GM21717 (cell line): ENCODE data around the gene DLST.

ENCODE experiments used
- ATAC-seq: cut with Tn5 transposase; IDR thresholded peaks from one replicate; pipeline ENCODE4 v1.9.1; 2021; ENCODE audit warnings: mild to moderate bottlenecking, moderate library complexity; ENCODE audit not compliant: unreplicated experiment

Gene DLST

DNA sequence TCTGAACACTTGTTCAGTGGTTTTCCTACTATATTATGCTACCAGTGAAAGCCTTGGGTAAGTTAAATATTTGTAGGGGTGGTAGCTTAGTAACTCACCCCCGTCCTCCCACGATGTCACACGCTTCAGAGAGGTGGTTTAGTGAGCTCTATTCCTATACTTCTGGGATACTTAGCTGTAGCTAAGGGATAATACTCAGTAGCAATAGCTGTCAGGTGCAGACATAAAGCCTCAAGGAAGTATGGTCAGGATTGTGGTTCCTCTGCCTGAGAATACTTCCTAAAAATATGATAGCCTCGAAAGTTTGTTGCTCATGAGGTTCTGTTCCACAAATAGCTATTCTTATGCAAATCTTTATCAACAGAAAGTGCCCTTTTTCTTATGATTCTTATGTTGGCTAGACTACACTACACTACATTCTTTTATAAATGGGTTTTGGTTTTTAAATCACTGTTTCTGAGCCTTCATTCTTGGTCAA lies 11.9 kb downstream of the DLST start:
- ATAC-seq, result no peak

DNA sequence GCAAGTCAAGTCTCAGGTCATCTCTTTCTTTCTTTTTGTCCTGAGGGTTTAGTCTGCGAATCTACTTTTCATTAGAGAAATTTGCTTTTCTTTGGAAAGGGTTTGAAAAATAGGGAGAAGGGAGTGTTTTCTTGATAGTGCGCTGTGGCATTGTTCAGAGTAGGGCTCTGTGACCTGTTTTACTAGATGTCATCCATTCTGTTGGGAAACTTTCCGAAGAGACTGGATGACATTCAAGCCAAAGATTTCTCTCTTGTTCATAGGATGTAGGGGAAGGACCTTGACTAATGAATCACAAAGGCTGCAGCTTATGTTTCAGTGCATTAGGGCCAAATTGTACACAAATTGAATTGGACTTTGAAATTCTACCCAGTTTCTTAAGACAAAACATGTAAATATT lies 14.7 kb downstream of the DLST start:
- no peak for ATAC-seq

DNA sequence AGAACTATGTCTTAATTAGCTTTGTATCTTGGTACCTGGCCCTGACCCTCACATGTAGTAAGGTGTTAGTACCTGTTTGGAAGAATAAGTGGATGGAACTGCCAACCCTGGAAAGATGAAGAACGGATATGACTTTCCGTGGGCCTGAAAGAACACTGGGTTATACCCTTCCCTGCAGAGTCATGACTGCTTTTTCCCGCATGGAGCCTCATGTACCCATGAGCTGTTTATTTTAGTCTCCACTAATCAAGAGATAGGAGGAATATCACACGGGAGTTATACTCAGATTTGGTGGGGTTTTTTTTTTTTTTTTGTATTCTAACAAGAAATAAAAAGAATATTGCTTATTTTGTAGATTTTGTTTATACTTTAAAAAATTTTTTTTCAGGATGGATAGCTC lies 15.9 kb downstream of the DLST start:
- ATAC-seq, result no peak

DNA sequence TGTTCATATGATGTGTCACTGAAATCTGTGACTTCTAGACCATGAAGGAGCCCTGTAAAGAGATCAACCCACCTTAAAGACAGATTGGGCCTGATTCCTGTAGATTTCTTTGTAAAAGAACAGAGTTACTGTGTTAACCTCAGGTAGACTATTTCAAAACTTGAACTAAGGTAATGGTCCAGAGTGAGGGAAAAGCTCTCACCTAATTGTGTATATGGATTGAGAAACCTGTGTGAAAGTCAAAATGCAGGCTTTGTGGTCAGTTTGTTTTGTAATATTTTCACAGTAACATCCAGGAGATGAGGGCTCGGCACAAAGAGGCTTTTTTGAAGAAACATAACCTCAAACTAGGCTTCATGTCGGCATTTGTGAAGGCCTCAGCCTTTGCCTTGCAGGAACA lies 16.4 kb downstream of the DLST start:
- ATAC-seq, result no peak

DNA sequence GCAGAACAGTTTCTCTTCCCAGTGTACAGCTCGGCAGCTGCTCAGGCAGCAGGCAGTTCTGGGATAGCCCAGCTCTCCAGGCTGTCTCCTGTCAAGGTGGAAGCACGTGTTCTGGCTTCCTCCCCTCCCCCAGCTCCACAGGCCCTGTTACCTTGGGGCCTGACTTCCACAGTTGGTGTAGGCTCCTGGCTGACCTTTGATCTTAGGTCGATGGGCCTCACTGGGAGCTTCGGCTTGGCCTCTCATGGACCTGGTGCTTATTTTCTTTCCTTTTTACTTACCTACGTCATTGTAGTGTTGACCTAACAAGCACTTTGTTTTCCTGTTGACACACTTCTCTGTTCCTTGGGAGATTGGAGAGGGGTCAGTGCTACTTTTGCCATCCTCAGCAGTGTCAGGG lies 17.0 kb downstream of the DLST start:
- no peak for ATAC-seq

DNA sequence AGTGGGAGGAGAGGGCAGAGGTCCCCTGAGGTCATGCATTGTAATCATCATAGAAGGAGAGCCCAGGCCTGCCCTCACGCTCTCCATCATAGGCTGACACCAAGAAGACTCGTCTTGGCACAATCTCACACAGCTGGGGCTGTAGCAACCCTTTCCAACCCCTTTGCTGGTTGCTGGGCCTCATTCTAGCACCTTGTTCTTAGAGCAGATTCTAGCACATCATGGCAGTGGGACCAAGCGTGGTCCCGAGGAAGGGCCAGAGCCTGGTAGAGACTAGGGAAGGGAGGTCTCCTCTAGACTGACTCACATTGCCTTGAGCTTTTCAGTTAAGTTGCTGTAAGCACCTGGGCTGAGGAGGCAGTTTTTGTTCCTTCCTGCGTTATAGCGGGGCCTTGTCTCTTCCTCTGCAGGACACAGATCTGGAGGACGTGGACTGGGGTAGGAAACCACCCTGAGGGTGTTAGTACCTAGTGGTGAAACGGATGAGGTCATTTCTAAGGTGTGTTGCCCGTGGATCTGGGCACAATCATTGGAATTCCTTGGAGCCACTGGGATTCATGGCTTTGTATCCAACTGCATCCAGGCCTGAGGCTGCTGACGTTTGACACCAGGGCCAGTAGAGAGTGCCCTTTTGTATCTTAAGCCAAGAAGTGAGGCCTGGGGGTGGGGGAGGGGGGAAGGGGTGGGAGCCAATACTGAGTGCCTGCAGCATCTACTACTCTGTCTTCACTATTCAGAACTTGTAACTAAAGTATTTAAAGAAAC lies 21.4 kb downstream of the DLST start:
- no peak for ATAC-seq

DNA sequence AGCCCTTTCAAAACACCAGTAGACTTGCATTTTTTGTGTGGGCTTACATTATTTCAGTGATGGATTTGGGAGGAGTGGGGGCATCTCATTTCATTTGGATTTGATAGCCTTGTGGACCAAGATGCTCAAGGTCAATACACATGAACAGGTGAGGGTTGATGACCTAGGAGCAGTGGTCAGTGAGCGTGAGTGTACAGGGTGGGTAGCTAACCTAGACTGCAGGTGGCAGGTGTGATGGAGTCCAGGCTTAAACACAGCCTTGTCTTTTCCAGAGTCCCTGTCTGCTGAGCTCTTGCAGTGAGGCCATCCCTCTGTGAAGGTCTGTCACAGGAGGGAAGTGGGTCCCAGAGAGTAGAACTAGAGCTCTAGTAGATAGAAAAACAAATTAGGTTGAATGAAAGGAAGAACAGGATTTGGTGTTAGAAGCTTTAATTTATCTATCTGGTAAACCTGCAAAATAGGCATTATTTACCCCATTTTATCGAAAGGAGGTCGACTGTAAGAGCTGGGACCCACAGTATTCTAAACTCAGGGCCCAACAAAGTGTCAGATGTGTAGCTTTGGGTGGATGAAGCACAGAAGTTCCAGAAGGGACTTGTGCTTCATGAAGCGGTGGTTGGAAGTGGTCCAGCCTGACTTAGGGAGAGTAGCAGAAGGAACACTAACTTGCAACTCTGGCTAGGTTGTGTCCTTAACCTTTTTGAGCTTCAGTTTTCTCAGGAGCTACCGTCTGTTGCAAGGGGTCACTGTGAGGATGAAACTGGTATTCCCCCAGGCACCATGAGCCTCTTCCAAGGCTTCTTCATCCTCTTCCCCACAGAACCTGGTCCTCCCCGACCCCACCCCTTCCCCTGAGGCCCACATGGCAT lies 23.2 kb downstream of the DLST start:
- ATAC-seq, result no peak

DNA sequence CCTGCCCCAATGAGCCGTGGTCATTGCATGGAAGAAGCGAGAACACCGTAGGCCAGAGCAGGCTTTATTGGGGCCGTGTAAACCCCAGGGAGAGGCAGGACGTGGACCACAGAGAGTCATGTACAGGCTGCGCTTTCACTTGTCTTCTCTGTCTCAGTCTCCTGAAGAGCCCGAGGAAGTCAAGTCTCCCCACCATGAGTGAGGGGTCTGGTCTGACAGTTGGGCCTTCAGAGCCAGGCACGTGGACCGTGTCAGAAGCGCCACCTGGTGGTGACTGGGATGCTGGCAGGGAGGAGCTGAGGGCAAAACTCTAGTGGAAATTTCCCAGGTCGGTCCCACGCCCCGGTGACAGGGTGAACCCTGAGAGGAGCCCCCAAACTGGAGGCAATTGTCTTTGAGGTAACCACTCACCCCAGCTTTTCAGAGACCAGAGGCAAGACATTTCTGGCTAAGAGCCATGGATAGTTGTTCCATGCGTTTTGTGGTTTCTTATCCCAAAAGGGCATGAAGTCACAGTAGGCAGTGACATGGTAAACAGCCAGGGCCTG lies 24.0 kb downstream of the DLST start:
- ATAC-seq, result no peak

DNA sequence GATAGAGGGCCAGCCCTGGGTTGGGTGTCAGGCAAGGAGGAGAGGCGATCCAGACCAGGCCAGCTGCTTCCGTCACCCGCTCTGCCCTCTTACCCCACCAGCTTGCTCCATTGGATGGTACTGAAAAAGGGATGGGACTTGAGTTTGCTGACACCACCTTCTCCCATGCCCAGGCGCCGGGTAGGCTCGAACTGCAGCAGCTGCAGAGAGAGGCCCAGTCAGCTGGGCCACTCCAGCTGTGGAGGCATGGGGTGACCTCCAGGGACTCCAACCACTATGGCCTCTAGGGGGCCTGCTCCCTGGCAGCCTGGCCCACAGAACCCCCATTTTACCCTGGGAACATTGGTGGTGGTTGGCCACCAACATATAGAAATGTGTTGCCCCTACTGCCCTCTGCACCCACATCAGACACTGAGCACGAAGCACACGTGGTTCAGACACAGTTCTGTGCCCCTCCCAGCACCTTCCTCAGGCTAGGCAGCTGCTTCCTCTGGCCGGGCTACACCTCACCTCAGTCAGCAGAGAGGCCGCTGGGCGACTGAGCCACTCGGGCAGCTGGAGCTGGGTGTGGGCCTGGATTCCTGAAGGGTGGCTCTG lies 25.3 kb downstream of the DLST start:
- ATAC-seq, result no peak

DNA sequence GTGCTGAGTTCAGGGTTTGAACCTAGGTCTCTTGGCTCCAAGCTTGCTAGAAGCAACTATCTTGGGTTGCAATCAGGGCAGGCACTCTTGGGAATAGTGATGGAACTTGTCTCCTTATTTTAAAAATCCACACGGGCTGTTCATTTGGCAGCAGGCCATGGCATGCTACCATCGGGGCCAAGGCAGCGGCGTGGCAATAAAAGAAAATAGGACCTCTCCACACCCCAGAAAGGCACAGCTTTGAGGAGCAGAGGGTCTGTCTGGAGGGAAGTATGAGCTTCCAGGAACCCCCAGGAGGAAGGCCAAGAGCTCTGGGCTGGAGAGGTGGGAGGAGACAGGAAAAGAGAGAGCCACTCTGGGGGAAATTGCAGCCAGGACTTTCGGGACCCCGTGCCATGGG lies 26.0 kb downstream of the DLST start:
- no peak for ATAC-seq

DNA sequence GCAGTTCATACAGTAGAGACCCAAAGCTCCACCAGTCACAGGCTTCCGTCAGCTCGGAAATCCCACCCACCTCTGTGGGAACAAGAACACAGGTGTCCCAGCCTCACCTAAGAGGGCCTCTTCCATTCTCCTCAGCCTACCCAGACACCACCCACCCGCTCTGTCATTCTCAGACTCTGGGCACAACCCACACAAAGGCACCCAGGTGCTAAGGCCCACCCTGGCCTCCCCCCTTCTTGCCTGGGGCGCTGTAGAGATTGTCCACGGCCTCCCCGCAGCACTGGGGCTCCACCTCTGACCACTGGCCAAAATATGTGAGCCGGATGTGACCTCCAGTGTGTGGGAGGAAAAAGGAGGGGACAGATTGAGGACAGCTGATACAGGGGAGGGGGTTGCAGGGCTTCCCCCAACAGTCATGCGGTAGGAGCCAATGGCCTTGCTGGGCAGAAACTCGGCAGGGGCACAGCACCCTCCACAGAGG lies 27.2 kb downstream of the DLST start:
- ATAC-seq, result no peak

DNA sequence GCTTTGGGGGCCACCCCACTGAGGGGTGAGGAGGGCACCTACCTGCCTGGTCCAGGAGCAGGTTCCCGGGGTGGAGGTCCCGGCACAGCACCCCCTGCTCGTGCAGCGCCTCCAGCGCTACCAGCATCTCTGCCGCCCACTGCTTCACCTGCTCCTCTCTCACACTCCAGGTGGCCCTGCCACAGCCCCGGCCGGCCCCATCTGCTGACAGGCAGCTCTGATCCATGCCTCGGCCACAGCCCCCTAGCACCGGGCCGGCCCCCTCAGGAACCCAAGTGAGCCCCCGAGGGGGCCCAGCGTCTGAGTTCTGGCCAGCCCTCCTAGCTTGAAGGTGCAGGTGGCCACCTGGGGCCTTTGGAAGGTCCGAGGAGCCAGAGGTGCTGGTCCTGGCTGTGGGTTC lies 27.8 kb downstream of the DLST start:
- no peak for ATAC-seq

DNA sequence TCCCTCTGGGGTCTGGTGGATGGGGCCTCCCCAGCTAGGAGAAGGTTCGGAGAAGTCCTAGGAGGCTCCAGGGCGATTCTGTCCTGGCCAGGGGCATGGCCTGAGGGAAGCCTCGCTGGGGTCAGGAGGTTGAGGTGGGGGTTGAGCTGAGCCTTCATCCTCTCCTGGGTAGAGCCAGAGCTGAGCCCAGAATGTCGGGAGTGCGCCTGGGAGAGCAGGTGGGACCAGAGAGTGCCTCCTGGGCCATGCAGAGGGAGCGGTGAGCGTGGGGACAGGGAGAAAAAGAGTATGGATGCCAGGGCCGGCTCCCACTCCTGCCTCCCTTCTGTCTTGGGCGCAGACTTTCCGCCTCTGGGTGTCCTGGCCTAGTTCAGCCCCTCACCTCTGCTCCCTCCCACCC lies 28.2 kb downstream of the DLST start:
- no peak for ATAC-seq

DNA sequence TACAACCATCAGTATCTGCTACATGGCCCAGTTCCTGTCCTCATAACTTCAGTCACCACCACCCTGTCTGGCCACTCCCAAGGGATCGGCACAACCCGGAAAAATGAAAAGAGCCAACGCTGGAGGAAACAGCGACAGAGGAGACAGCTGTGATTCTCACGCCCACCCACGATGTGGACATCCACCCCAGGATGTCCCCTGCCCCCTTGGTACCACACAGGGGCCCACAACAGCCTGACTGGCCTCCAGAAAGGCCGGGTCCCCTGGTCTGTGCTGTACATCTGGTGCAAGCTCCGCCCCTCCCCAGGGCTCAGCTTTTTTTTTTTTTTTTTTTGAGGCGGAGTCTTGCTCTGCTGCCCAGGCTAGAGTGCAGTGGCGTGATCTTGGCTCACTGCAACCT lies 28.8 kb downstream of the DLST start:
- ATAC-seq, result no peak

DNA sequence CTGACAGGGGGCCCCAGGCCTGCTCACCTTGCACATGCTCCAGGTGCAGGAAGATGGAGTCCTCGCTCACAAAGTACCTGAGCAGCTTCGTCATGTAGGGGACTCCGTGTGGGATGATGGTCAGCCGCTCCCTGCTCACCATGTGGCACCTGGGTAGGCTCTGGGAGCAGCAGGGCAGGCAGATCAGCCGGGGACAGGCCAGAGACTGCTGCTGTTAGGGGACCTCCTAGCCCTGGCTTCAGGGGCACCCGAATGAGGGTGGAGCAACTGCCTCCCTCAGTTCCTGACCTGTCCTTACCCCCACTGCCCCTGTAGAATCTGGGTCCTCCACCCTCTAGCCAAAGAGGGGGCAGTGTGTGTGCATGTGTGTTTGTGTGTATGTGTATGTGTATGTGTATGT lies 29.5 kb downstream of the DLST start:
- ATAC-seq, result no peak

DNA sequence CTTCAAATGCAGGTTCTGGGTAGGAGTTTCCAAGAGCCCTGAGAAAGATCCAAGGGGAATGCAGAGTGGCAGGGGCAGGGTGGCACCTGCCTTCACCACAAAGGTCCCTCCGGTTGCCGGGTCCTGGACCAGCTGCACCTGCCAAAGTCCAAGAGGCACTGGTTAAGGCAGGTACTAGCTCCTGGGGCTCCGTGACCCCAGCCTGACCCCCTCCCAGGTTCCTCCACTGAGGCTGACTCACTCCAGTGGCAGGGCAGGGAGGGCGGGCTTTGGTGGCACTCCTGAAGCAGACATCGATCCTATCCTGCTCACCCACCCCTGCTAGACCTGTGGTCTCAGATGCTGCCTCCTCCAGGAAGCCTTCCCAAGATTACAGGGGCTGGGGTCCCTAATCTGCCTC lies 30.0 kb downstream of the DLST start:
- no peak for ATAC-seq

DNA sequence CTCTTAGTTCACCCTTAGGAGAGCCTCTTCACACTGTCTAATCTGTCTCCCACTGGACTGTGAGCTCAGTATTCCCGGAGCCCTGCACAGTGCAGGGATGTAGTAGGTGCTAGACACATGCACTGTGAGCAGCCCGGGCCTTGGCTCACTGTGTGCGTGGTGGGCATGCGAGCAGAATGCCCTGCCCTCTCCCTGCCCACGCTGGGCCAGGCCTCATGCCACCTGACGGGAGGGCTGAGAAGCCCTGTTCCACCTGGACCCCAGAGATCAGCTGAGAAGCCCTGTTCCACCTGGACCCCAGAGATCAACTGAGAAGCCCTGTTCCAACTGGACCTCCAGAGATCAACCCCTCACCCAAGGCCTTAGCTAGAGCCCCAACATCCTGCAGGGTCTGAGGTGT lies 30.4 kb downstream of the DLST start:
- no peak for ATAC-seq

DNA sequence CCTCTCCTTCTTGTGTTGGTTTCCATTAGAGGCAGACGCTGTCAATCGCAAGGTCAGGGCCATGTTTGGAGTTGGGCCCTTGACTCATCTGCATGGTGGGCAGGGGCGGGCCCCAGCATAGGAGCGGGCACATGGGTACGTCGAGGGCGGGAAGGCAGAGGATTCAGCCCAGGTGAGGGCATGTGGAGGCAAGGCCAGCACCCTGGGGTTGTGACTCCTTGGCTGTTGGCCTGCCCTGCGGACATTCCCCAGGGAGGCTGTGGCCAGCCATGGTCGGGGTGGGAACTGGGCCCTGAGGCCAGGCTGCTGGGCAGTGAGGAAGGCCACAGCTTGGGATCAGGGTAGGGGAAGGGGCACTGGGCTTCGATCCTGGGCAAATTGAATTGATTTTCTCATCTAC lies 31.1 kb downstream of the DLST start:
- no peak for ATAC-seq

DNA sequence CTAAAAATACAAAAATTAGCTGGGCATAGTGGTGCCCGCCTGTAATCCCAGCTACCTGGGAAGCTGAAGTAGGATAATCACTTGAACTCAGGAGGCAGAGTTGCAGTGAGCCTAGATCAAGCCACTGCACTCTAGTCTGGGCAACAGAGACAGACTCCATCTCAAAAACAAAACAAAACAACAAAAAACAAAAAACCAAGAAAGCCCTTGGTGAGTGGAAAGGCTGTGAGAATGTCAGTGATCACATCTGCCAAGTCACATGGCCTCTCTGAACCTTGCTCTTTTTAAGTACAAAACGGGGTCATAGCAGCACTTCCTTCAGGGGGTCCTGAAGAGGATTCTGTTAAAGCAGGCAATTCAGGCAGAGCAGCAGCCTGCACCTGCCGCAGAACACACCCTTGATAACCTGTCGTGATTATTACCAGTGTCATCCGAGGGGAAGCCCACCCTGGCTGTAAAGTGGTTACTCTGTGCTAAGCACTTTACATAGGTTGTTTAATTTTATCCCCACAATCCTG lies 31.7 kb downstream of the DLST start:
- ATAC-seq, result no peak

DNA sequence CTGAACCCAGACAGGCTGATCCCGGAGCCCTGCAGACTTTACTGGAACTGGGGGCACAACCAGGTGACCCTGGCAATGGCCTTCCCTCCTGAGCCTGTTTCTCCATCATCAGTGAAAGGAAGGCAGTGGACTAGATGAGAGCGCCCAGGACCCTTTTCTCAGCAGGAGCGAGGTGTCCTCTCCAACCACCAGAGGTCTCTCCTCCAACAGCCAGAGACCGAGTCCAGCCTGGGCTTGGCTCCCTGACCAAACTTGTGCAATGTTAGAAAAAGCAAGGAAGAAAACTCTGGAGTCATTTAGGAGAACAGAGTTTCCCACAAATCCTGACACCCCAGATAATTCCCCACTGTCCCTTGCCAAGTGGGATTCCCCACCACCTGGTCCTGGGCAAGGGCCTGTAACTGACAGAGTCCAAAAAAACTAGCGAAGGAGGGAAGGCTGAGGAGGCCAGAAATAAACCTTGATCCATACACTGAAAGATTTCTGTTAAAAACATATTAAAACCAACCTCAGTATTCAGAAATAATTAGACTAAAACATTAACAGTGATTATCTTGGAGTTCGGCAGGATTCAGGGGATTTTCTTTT lies 32.4 kb downstream of the DLST start:
- no peak for ATAC-seq

DNA sequence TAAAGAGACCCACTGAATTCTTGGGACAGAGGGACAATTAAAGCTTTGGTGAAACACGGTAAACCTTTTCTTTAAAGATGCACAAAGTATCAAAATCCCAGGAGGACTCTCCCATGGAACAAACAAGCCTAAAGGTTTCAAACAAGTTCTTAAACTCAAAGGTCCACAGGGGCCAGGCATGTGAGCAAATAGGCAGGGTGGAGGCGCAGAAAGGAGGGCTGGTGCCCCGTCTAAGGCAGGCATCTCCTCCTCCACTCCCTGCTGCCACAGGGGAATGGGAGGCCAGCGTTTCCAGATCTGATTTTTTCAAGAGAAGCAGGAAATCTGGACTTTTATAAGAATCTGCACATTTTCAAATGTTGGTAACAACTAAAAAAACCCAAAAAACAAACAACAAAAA lies 33.7 kb downstream of the DLST start:
- ATAC-seq, result no peak
